ENCODE measurements around the gene CRACDL. TPM values are rescaled to one million over a fixed set of nuclear protein-coding genes. Genes with fewer than 3 reads are reported as not detected.
"Not testable (repeated sequence)": the region's sequence is repeated elsewhere in the genome, so short reads cannot be mapped to it uniquely, and the experiment has no call there.

Gene CRACDL
- total RNA-seq, 4 donors from 2014 or later = 7.2 to 19.0 (median 15.4) TPM

DNA sequence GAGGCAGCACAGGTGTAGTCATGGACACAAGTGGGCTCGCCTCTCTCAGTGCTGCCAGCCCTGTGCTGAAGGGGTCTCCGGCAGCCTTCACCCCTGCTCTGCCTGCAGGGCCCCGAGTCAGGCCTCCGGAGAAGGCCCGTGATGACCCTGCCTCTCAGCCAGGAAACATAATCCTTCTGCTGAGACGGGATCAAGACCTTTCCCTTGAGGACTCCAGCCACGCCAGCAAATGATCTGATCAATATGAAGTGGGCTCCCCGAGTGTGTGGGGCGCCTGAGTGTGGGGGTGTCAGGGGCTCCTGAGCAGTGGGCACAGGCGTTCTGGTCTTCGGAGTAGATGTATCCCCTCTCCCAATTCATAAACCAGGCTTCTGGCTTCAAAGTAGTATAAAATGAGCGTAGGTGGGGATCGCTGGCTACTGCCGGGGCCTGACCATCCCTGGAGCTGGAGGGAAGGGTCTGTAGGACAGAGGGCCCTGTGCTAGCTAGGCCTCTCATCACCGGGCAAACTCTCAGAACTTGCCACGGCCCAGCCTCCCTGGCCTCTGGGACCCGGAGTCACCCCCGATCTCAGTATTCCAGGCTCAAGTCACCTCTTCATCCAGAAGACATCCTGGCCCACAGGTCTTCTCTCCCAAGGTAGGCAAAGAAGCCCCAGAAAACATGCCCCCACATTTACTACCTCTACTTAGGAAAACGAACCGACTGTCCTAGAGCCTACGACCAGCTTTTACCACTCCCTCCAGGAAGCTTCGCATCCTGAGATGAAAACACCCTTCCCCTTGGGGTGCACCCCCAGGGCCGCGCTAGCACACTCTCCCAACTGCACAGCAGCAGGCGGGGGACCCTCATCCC, 33.6 kb downstream of the CRACDL start:
- TF ChIP-seq EP300 (IDR thresholded peaks at IDR 0.05) = no peak
- Histone ChIP-seq H3K9me3 (no peaks in the 10 kb centered on the region), H3K4me3 (no peak overlapping the region), H3K36me3 (no peaks in the 10 kb centered on the region), H3K4me1 (no peaks in the 10 kb centered on the region), H3K27me3 (no peaks in the 10 kb centered on the region), H3K27ac (no peak overlapping the region)
- no peak for DNase-seq (ENCODE audit: low spot score in 2 of 2)
- WGBS, 2 donors = 83 to 88% methylated on average over 22 of the region's 25 CpGs

DNA sequence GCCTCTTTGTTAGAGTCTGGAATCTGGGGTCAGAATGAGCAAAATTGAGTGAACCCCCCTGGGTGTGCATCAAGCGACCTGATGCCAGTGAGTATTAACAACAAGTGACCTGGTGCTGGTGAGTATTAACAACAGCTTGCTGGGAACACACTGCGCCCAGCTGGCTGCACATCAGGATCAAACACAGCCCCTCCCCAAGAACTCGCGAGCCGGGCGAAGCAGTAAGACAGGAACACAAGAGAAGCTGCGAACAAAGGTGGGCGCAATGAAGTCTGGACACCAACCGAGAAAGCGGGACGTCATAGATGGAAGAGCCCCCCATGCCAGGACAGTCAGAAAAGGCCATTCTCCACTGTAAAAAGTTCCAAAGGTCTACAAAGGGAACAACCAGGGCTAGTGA, 34.3 kb downstream of the CRACDL start:
- 76 to 83% methylated on average over 11 of the region's 11 CpGs for WGBS, 2 donors
- Histone ChIP-seq H3K4me3 (no peak overlapping the region), H3K27ac (no peak overlapping the region), H3K4me1 (no peaks in the 10 kb centered on the region), H3K27me3 (no peaks in the 10 kb centered on the region), H3K36me3 (no peaks in the 10 kb centered on the region), H3K9me3 (no peaks in the 10 kb centered on the region)
- no peak for DNase-seq (ENCODE audit: low spot score in 2 of 2)
- no peak for TF ChIP-seq POLR2A (IDR thresholded peaks at IDR 0.05)
- TF ChIP-seq, protein P1, sequence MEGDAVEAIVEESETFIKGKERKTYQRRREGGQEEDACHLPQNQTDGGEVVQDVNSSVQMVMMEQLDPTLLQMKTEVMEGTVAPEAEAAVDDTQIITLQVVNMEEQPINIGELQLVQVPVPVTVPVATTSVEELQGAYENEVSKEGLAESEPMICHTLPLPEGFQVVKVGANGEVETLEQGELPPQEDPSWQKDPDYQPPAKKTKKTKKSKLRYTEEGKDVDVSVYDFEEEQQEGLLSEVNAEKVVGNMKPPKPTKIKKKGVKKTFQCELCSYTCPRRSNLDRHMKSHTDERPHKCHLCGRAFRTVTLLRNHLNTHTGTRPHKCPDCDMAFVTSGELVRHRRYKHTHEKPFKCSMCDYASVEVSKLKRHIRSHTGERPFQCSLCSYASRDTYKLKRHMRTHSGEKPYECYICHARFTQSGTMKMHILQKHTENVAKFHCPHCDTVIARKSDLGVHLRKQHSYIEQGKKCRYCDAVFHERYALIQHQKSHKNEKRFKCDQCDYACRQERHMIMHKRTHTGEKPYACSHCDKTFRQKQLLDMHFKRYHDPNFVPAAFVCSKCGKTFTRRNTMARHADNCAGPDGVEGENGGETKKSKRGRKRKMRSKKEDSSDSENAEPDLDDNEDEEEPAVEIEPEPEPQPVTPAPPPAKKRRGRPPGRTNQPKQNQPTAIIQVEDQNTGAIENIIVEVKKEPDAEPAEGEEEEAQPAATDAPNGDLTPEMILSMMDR (IDR thresholded peaks at IDR 0.05) = no peak
- TF ChIP-seq EP300 (IDR thresholded peaks at IDR 0.05) = no peak

DNA sequence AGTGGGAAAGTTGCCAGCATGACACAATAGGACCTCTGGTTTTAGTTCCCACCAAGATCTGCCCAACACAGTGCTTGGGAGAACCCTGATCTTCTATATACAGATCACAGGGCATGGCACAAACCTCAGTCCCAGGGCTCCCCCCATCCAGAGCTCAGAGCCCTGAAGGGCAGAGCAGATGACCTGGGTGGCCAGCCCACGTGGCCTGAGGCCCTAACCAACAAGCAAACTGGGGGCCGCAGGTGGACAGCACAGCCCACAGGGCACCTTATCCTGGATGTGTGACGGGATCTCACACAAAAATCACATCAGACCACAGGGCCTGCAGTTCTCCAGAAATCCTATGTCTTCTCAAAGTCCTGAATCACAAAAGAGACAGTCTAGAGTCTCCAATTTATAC, 34.7 kb downstream of the CRACDL start:
- H3K27ac ChIP-seq = no peak overlapping the region
- TF ChIP-seq POLR2A (IDR thresholded peaks at IDR 0.05) (no peak), EP300 (IDR thresholded peaks at IDR 0.05) (no peak)
- TF ChIP-seq, protein P1 (IDR thresholded peaks at IDR 0.05) = no peak
- H3K4me3 ChIP-seq = no peak overlapping the region
- H3K9me3 ChIP-seq = no peaks in the 10 kb centered on the region
- DNase-seq (ENCODE audit: low spot score in 2 of 2) = no peak
- no peaks in the 10 kb centered on the region for H3K4me1 ChIP-seq
- H3K36me3 ChIP-seq = no peaks in the 10 kb centered on the region
- no peaks in the 10 kb centered on the region for H3K27me3 ChIP-seq
- WGBS, 2 donors = 84 to 93% methylated on average over 2 to 3 of the region's 3 CpGs

DNA sequence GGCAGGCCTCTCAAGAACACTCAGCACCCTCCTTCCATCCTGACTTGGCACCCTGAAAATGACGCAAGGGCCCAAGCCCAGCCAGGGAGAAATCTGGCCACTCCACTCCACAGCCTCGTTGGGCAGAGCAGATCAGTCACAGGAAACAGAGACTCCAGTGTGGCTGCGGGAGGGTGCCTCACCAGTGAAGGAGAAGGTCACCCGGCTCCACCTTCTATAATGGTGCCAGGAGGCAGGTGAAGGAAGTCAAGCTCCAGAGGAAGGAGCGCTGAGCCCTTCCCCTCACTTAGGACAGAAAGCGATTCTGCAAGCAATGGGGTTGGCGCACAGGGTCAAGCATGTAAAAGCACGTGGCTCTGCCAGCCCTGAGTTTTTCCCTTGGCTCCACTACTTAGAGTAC, 35.3 kb downstream of the CRACDL start:
- TF ChIP-seq EP300 (IDR thresholded peaks at IDR 0.05) = no peak
- Histone ChIP-seq H3K36me3 (no peaks in the 10 kb centered on the region), H3K27me3 (no peaks in the 10 kb centered on the region), H3K27ac (no peak overlapping the region), H3K4me3 (no peak overlapping the region), H3K9me3 (no peaks in the 10 kb centered on the region), H3K4me1 (no peaks in the 10 kb centered on the region)
- DNase-seq (ENCODE audit: low spot score in 2 of 2) = no peak
- WGBS, 2 donors = 78 to 84% methylated on average over 8 of the region's 8 CpGs

DNA sequence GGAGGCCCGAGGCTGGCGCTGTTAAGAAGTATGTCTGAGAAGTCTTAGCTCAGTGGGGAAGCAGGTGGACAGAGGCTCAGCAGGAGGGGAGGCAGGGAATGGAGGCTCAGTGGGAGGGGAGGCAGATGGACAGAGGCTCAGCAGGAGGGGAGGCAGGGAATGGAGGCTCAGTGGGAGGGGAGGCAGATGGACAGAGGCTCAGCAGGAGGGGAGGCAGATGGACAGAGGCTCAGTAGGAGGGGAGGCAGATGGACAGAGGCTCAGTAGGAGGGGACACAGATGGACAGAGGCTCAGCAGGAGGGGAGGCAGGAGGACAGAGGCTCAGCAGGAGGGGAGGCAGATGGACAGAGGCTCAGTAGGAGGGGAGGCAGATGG, 36.3 kb downstream of the CRACDL start:
- DNase-seq (ENCODE audit: low spot score in 2 of 2); H3K9me3 ChIP-seq; H3K27me3 ChIP-seq; H3K4me1 ChIP-seq; H3K4me3 ChIP-seq; H3K27ac ChIP-seq; H3K36me3 ChIP-seq: not testable (repeated sequence)
- 80 to 85% methylated on average over 2 of the region's 2 CpGs for WGBS, 2 donors

DNA sequence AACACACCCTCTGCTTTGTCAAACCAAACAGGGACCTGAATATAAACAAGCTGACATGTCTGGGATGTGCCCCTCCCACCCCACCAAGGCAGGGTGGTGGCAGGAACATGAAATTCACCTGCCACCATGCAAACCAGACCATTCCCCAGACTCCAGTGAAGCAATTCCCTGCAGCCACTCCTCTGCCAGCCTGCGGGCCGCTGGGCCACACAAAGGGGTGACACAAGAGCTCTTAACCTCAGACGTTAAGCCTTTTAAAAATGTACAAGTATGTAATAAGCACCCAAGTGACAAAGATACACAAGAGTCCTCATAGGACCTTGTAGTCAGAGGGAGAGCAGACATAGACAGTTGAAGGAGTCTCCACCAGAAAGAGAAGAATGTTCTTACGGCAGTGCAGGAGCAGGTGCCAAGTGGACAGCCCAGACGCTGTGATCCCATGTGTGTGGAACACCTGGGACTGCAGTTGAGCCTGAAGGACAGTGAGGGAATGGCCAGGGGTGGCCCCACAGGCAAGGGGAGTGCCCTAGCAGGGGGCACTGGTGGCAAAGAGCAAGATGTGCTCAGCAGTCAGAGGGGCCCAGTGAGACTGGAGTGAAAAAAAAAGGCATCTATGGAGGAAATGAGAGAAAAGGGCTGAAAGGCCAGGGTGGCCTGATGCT, 36.9 kb downstream of the CRACDL start:
- Histone ChIP-seq H3K4me1 (no peaks in the 10 kb centered on the region), H3K36me3 (no peaks in the 10 kb centered on the region), H3K9me3 (no peaks in the 10 kb centered on the region), H3K27ac (no peak overlapping the region), H3K4me3 (no peak overlapping the region), H3K27me3 (no peaks in the 10 kb centered on the region)
- TF ChIP-seq, protein P1 (IDR thresholded peaks at IDR 0.05) = no peak
- no peak for TF ChIP-seq EP300 (IDR thresholded peaks at IDR 0.05)
- TF ChIP-seq POLR2A (IDR thresholded peaks at IDR 0.05) = no peak
- WGBS, 2 donors = 75 to 78% methylated on average over 5 of the region's 5 CpGs
- DNase-seq (ENCODE audit: low spot score in 2 of 2) = no peak
